Measurements from ENCODE around the gene ELOA2. TPM values are rescaled to one million over a fixed set of nuclear protein-coding genes. Genes with fewer than 3 reads are reported as not detected.

ELOA2 gene
- not detected for polyA plus RNA-seq

- Histone ChIP-seq H3K9me3 (ENCODE audit: control insufficient read depth in 2 of 2, insufficient read depth in 1 of 2, low read depth in 1 of 2, low read length in 1 of 2) (peaks cover 2% of the 10 kb centered on the region in 2 donors), H3K4me1 (ENCODE audit: control insufficient read depth in 2 of 2, insufficient read depth in 2 of 2, low read length in 1 of 2) (no peaks in the 10 kb centered on the region), H3K36me3 (ENCODE audit: control insufficient read depth in 2 of 2, insufficient read depth in 2 of 2, low read length in 1 of 2) (no peaks in the 10 kb centered on the region), H3K4me3 (ENCODE audit: low read depth in 1 of 2, low read length in 2 of 2) (no peak within 1 kb of the TSS), H3K27me3 (ENCODE audit: control insufficient read depth in 1 of 2, insufficient read depth in 2 of 2, low read length in 2 of 2) (no peaks in the 10 kb centered on the region), H3K27ac (ENCODE audit: low read depth in 2 of 2, low read length in 1 of 2) (no peak within 1 kb of the TSS)
- 95% methylated on average over 29 of the region's 29 CpGs for WGBS, 2 donors
These were observed at the start of gene ELOA2 for GRCh38 chr18:47035156-47035671. TSS of gene ELOA2 (minus strand) at chr18:47035621. CDS start at chr18:47035264, 357 bp downstream.

DNA sequence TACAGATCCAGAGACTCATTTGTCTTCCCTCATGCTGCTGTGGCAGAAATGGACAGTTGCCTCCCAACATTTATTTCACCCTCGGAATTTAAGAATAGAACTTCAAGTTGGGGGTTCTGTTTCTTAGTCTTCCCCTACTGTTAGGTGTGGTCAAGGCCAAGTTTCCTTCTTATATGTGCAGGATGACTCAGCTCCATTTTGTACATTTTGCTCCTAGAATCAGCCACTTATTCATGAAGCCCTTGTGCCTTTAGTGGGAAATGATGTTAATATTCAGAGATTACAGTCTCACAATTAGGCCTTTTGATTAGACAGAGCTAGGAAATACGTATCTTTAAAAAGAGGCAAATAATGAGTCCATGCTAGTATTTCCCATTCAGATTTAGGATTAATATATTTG lies 46.2 kb upstream of the ELOA2 start:
- Histone ChIP-seq H3K27ac (ENCODE audit: low read depth in 2 of 2, low read length in 1 of 2) (no peak overlapping the region), H3K4me3 (ENCODE audit: low read depth in 1 of 2, low read length in 2 of 2) (no peak overlapping the region), H3K36me3 (ENCODE audit: control insufficient read depth in 2 of 2, insufficient read depth in 2 of 2, low read length in 1 of 2) (no peaks in the 10 kb centered on the region), H3K9me3 (ENCODE audit: control insufficient read depth in 2 of 2, insufficient read depth in 1 of 2, low read depth in 1 of 2, low read length in 1 of 2) (no peaks in the 10 kb centered on the region), H3K27me3 (ENCODE audit: control insufficient read depth in 1 of 2, insufficient read depth in 2 of 2, low read length in 2 of 2) (no peaks in the 10 kb centered on the region), H3K4me1 (ENCODE audit: control insufficient read depth in 2 of 2, insufficient read depth in 2 of 2, low read length in 1 of 2) (no peaks in the 10 kb centered on the region)
- 90 to 91% methylated on average over 2 of the region's 2 CpGs for WGBS, 2 donors

DNA sequence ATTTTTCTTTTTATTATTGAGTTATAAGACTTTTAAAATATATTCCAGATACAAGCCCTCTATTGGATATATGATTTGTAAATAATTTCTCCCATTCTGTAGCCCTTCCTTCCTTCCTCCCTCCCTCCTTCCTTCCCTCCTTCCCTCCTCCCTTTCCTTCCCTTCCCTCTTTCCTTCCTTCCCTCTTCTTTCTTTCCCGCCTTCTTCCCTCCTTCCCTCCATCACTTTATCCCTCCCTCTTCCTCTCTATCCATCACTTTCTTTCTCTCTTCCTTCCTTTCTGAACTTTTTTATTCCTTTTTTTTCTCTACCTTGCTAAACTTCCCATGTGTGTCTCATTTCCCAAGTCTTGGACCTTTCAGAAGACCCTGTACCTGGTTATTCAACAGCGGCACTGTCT lies 45.5 kb upstream of the ELOA2 start:
- Histone ChIP-seq H3K27me3 (ENCODE audit: control insufficient read depth in 1 of 2, insufficient read depth in 2 of 2, low read length in 2 of 2) (no peaks in the 10 kb centered on the region), H3K4me1 (ENCODE audit: control insufficient read depth in 2 of 2, insufficient read depth in 2 of 2, low read length in 1 of 2) (no peaks in the 10 kb centered on the region), H3K36me3 (ENCODE audit: control insufficient read depth in 2 of 2, insufficient read depth in 2 of 2, low read length in 1 of 2) (no peaks in the 10 kb centered on the region), H3K27ac (ENCODE audit: low read depth in 2 of 2, low read length in 1 of 2) (no peak overlapping the region), H3K4me3 (ENCODE audit: low read depth in 1 of 2, low read length in 2 of 2) (no peak overlapping the region), H3K9me3 (ENCODE audit: control insufficient read depth in 2 of 2, insufficient read depth in 1 of 2, low read depth in 1 of 2, low read length in 1 of 2) (no peaks in the 10 kb centered on the region)
- 95 to 97% methylated on average over 2 of the region's 2 CpGs for WGBS, 2 donors

GRCh38 chr18:47077111-47077510 lies 41.7 kb upstream of the ELOA2 start:
- H3K27me3 ChIP-seq (ENCODE audit: control insufficient read depth in 1 of 2, insufficient read depth in 2 of 2, low read length in 2 of 2) = no peaks in the 10 kb centered on the region

GRCh38 chr18:47075098-47075883 lies 39.9 kb upstream of the ELOA2 start:
- 64 to 71% methylated on average over 13 of the region's 13 CpGs for WGBS, 2 donors
- no peaks in the 10 kb centered on the region for H3K9me3 ChIP-seq (ENCODE audit: control insufficient read depth in 2 of 2, insufficient read depth in 1 of 2, low read depth in 1 of 2, low read length in 1 of 2)

More at GRCh38 chr18:47077111-47077510, 41.7 kb upstream of the ELOA2 start:
- no peak overlapping the region for H3K4me3 ChIP-seq (ENCODE audit: low read depth in 1 of 2, low read length in 2 of 2)
- H3K27ac ChIP-seq (ENCODE audit: low read depth in 2 of 2, low read length in 1 of 2) = no peak overlapping the region
- H3K4me1 ChIP-seq (ENCODE audit: control insufficient read depth in 2 of 2, insufficient read depth in 2 of 2, low read length in 1 of 2) = no peaks in the 10 kb centered on the region
- no peaks in the 10 kb centered on the region for H3K9me3 ChIP-seq (ENCODE audit: control insufficient read depth in 2 of 2, insufficient read depth in 1 of 2, low read depth in 1 of 2, low read length in 1 of 2)
- no peaks in the 10 kb centered on the region for H3K36me3 ChIP-seq (ENCODE audit: control insufficient read depth in 2 of 2, insufficient read depth in 2 of 2, low read length in 1 of 2)
- whole genome bisulfite sequencing, 2 donors = 88 to 90% methylated on average over 7 of the region's 7 CpGs

GRCh38 chr18:47067648-47068047 lies 32.2 kb upstream of the ELOA2 start:
- no peak overlapping the region for H3K4me3 ChIP-seq (ENCODE audit: low read depth in 1 of 2, low read length in 2 of 2)
- H3K36me3 ChIP-seq (ENCODE audit: control insufficient read depth in 2 of 2, insufficient read depth in 2 of 2, low read length in 1 of 2) = no peaks in the 10 kb centered on the region
- WGBS, 2 donors = 65 to 68% methylated on average over 3 of the region's 3 CpGs

More at GRCh38 chr18:47075098-47075883, 39.9 kb upstream of the ELOA2 start:
- Histone ChIP-seq H3K27ac (ENCODE audit: low read depth in 2 of 2, low read length in 1 of 2) (no peak overlapping the region), H3K4me3 (ENCODE audit: low read depth in 1 of 2, low read length in 2 of 2) (no peak overlapping the region), H3K4me1 (ENCODE audit: control insufficient read depth in 2 of 2, insufficient read depth in 2 of 2, low read length in 1 of 2) (no peaks in the 10 kb centered on the region), H3K36me3 (ENCODE audit: control insufficient read depth in 2 of 2, insufficient read depth in 2 of 2, low read length in 1 of 2) (no peaks in the 10 kb centered on the region), H3K27me3 (ENCODE audit: control insufficient read depth in 1 of 2, insufficient read depth in 2 of 2, low read length in 2 of 2) (no peaks in the 10 kb centered on the region)

GRCh38 chr18:47063096-47063495 lies 27.7 kb upstream of the ELOA2 start:
- H3K9me3 ChIP-seq (ENCODE audit: control insufficient read depth in 2 of 2, insufficient read depth in 1 of 2, low read depth in 1 of 2, low read length in 1 of 2) = no peaks in the 10 kb centered on the region
- no peaks in the 10 kb centered on the region for H3K27me3 ChIP-seq (ENCODE audit: control insufficient read depth in 1 of 2, insufficient read depth in 2 of 2, low read length in 2 of 2)
- 93% methylated on average over 8 of the region's 8 CpGs for WGBS, 2 donors
- H3K36me3 ChIP-seq (ENCODE audit: control insufficient read depth in 2 of 2, insufficient read depth in 2 of 2, low read length in 1 of 2) = no peaks in the 10 kb centered on the region
- no peaks in the 10 kb centered on the region for H3K4me1 ChIP-seq (ENCODE audit: control insufficient read depth in 2 of 2, insufficient read depth in 2 of 2, low read length in 1 of 2)
- no peak overlapping the region for H3K4me3 ChIP-seq (ENCODE audit: low read depth in 1 of 2, low read length in 2 of 2)
- H3K27ac ChIP-seq (ENCODE audit: low read depth in 2 of 2, low read length in 1 of 2) = no peak overlapping the region

More at GRCh38 chr18:47067648-47068047, 32.2 kb upstream of the ELOA2 start:
- no peaks in the 10 kb centered on the region for H3K27me3 ChIP-seq (ENCODE audit: control insufficient read depth in 1 of 2, insufficient read depth in 2 of 2, low read length in 2 of 2)
- no peak overlapping the region for H3K27ac ChIP-seq (ENCODE audit: low read depth in 2 of 2, low read length in 1 of 2)
- no peaks in the 10 kb centered on the region for H3K4me1 ChIP-seq (ENCODE audit: control insufficient read depth in 2 of 2, insufficient read depth in 2 of 2, low read length in 1 of 2)
- no peaks in the 10 kb centered on the region for H3K9me3 ChIP-seq (ENCODE audit: control insufficient read depth in 2 of 2, insufficient read depth in 1 of 2, low read depth in 1 of 2, low read length in 1 of 2)

GRCh38 chr18:47062471-47062870 lies 27.1 kb upstream of the ELOA2 start:
- H3K36me3 ChIP-seq (ENCODE audit: control insufficient read depth in 2 of 2, insufficient read depth in 2 of 2, low read length in 1 of 2) = no peaks in the 10 kb centered on the region
- no peaks in the 10 kb centered on the region for H3K27me3 ChIP-seq (ENCODE audit: control insufficient read depth in 1 of 2, insufficient read depth in 2 of 2, low read length in 2 of 2)
- WGBS, 2 donors = 55 to 58% methylated on average over 2 of the region's 2 CpGs
- H3K9me3 ChIP-seq (ENCODE audit: control insufficient read depth in 2 of 2, insufficient read depth in 1 of 2, low read depth in 1 of 2, low read length in 1 of 2) = no peaks in the 10 kb centered on the region
- no peaks in the 10 kb centered on the region for H3K4me1 ChIP-seq (ENCODE audit: control insufficient read depth in 2 of 2, insufficient read depth in 2 of 2, low read length in 1 of 2)
- H3K27ac ChIP-seq (ENCODE audit: low read depth in 2 of 2, low read length in 1 of 2) = no peak overlapping the region
- H3K4me3 ChIP-seq (ENCODE audit: low read depth in 1 of 2, low read length in 2 of 2) = no peak overlapping the region

DNA sequence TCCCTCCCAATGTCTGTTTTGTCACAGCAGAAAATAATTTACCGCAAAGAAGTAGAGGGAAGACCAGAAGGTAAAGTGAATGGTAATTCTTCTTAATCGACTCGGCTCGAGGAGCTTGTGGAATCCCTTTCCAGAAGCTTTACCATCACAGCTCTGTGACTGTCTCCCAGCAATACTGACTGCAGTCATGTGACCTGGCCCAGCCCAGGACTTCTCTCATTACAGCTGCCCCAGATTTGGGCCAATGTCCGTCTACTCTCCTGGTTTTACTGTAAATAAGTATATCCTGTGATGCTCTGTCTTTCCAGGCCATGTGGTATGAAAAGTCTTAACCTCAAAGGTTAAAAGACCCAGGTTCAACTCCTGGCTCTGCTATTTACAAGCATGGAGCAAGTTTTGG lies 18.9 kb upstream of the ELOA2 start:
- Histone ChIP-seq H3K36me3 (ENCODE audit: control insufficient read depth in 2 of 2, insufficient read depth in 2 of 2, low read length in 1 of 2) (no peaks in the 10 kb centered on the region), H3K27ac (ENCODE audit: low read depth in 2 of 2, low read length in 1 of 2) (no peak overlapping the region), H3K4me1 (ENCODE audit: control insufficient read depth in 2 of 2, insufficient read depth in 2 of 2, low read length in 1 of 2) (no peaks in the 10 kb centered on the region), H3K27me3 (ENCODE audit: control insufficient read depth in 1 of 2, insufficient read depth in 2 of 2, low read length in 2 of 2) (no peaks in the 10 kb centered on the region), H3K4me3 (ENCODE audit: low read depth in 1 of 2, low read length in 2 of 2) (no peak overlapping the region), H3K9me3 (ENCODE audit: control insufficient read depth in 2 of 2, insufficient read depth in 1 of 2, low read depth in 1 of 2, low read length in 1 of 2) (no peaks in the 10 kb centered on the region)
- 80 to 82% methylated on average over 5 of the region's 5 CpGs for WGBS, 2 donors

- Histone ChIP-seq H3K4me3 (ENCODE audit: low read depth in 1 of 2, low read length in 2 of 2) (no peak overlapping the region), H3K4me1 (ENCODE audit: control insufficient read depth in 2 of 2, insufficient read depth in 2 of 2, low read length in 1 of 2) (no peaks in the 10 kb centered on the region), H3K36me3 (ENCODE audit: control insufficient read depth in 2 of 2, insufficient read depth in 2 of 2, low read length in 1 of 2) (no peaks in the 10 kb centered on the region), H3K27ac (ENCODE audit: low read depth in 2 of 2, low read length in 1 of 2) (no peak overlapping the region), H3K9me3 (ENCODE audit: control insufficient read depth in 2 of 2, insufficient read depth in 1 of 2, low read depth in 1 of 2, low read length in 1 of 2) (no peaks in the 10 kb centered on the region), H3K27me3 (ENCODE audit: control insufficient read depth in 1 of 2, insufficient read depth in 2 of 2, low read length in 2 of 2) (no peaks in the 10 kb centered on the region)
- WGBS, 2 donors = 30 to 32% methylated on average over 7 of the region's 7 CpGs
These were observed 15.0 kb upstream of the ELOA2 start for GRCh38 chr18:47050468-47050867.

All from esophagus (tissue), 2 donors.